ENCODE results near the gene UQCRC2. TPM values are rescaled to one million over a fixed set of nuclear protein-coding genes. Genes with fewer than 3 reads are reported as not detected.
"Not testable (repeated sequence)": the region's sequence is repeated elsewhere in the genome, so short reads cannot be mapped to it uniquely, and the experiment has no call there.

Gene UQCRC2
- total RNA-seq, 2 experiments from 2014 or later, result 260 to 273 TPM

- CTCF ChIA-PET, result interaction anchor here (0.6 to 4.6 kb wide), 2 partner anchors 11 to 64 kb away, joined by 3 to 34 read pairs; no protein-coding TSS in a partner anchor
- Mint-ChIP-seq H3K27ac (no peak overlapping the region), H3K36me3 (no peaks in the 10 kb centered on the region), H3K9me3 (no peaks in the 10 kb centered on the region), H3K4me3 (no peak overlapping the region), H3K27me3 (no peaks in the 10 kb centered on the region), H3K4me1 (ENCODE audit: low read depth) (peaks cover 70% of the 10 kb centered on the region)
- POLR2A ChIA-PET, result no interaction called here
- intact Hi-C loops (cut with micrococcal nuclease), result no loop called here
- no peak for DNase-seq
These were observed 61.2 kb downstream of the UQCRC2 start for GRCh38 chr16:22014271-22014873.

- Mint-ChIP-seq H3K4me1 (ENCODE audit: low read depth) (peaks cover 58% of the 10 kb centered on the region), H3K27me3 (no peaks in the 10 kb centered on the region), H3K36me3 (no peaks in the 10 kb centered on the region), H3K27ac (no peak overlapping the region), H3K4me3 (no peak overlapping the region), H3K9me3 (no peaks in the 10 kb centered on the region)
- ChIA-PET POLR2A (interaction anchor here (1.5 to 1.6 kb wide), 2 partner anchors 8 to 9 kb away, joined by 3 to 4 read pairs; partner anchors contain the start of gene MOSMO), CTCF (interaction anchor here (1.0 to 4.6 kb wide), 5 partner anchors 8 to 172 kb away, joined by 4 to 34 read pairs (median 6); no protein-coding TSS in a partner anchor)
- intact Hi-C loops (cut with micrococcal nuclease), result no loop called here
- DNase-seq, result no peak
These were observed 63.8 kb downstream of the UQCRC2 start for GRCh38 chr16:22016927-22017326.

- DNase-seq, result no peak
- Mint-ChIP-seq H3K27me3 (no peaks in the 10 kb centered on the region), H3K4me1 (ENCODE audit: low read depth) (peaks cover 42% of the 10 kb centered on the region), H3K9me3 (no peaks in the 10 kb centered on the region), H3K27ac (no peak overlapping the region), H3K36me3 (no peaks in the 10 kb centered on the region), H3K4me3 (no peak overlapping the region)
- intact Hi-C loops (cut with micrococcal nuclease), result no loop called here
- ChIA-PET CTCF (no interaction called here), POLR2A (no interaction called here)
These were observed 65.4 kb downstream of the UQCRC2 start for GRCh38 chr16:22018559-22018958.

GRCh38 chr16:22022151-22022550, 69.0 kb downstream of the UQCRC2 start:
- Mint-ChIP-seq H3K9me3 (no peaks in the 10 kb centered on the region), H3K4me1 (ENCODE audit: low read depth) (peaks cover 27% of the 10 kb centered on the region), H3K27ac (no peak overlapping the region), H3K36me3 (peaks cover 2% of the 10 kb centered on the region), H3K4me3 (no peak overlapping the region), H3K27me3 (no peaks in the 10 kb centered on the region)
- no peak for DNase-seq
- CTCF ChIA-PET, result interaction anchor here (1.0 to 1.3 kb wide), 2 partner anchors 56 to 166 kb away, joined by 3 to 5 read pairs; no protein-coding TSS in a partner anchor
- intact Hi-C loops (cut with micrococcal nuclease), result no loop called here
- POLR2A ChIA-PET, result no interaction called here

- Mint-ChIP-seq H3K27ac (no peak overlapping the region), H3K4me1 (ENCODE audit: low read depth) (peaks cover 27% of the 10 kb centered on the region), H3K27me3 (no peaks in the 10 kb centered on the region), H3K36me3 (peaks cover 2% of the 10 kb centered on the region), H3K9me3 (no peaks in the 10 kb centered on the region), H3K4me3 (no peak overlapping the region)
- CTCF ChIA-PET, result no interaction called here
- POLR2A ChIA-PET, result no interaction called here
- no peak for DNase-seq
- intact Hi-C loops (cut with micrococcal nuclease), result no loop called here
These were observed 70.3 kb downstream of the UQCRC2 start for GRCh38 chr16:22023505-22023904.

GRCh38 chr16:22024785-22025184, 71.6 kb downstream of the UQCRC2 start:
- CTCF ChIA-PET, result interaction anchor here (0.6 to 1.4 kb wide), 4 partner anchors 10 to 346 kb away, joined by 3 to 6 read pairs (median 4); no protein-coding TSS in a partner anchor
- POLR2A ChIA-PET; H3K36me3 Mint-ChIP-seq; H3K27ac Mint-ChIP-seq; DNase-seq; H3K4me3 Mint-ChIP-seq; H3K27me3 Mint-ChIP-seq; intact Hi-C loops (cut with micrococcal nuclease); H3K9me3 Mint-ChIP-seq: not testable (repeated sequence)
- peaks cover 24% of the 10 kb centered on the region for H3K4me1 Mint-ChIP-seq (ENCODE audit: low read depth)

GRCh38 chr16:22027633-22028032, 74.5 kb downstream of the UQCRC2 start:
- ChIA-PET POLR2A (no interaction called here), CTCF (interaction anchor here (2.6 kb wide), 1 partner anchor 50 kb away, joined by 14 read pairs; no protein-coding TSS in a partner anchor)
- DNase-seq, result no peak
- H3K27me3 Mint-ChIP-seq, result no peaks in the 10 kb centered on the region
- H3K9me3 Mint-ChIP-seq, result no peaks in the 10 kb centered on the region
- H3K36me3 Mint-ChIP-seq, result peaks cover 9% of the 10 kb centered on the region
- no peak overlapping the region for H3K4me3 Mint-ChIP-seq
- H3K4me1 Mint-ChIP-seq (ENCODE audit: low read depth), result peaks cover 30% of the 10 kb centered on the region
- intact Hi-C loops (cut with micrococcal nuclease), result no loop called here
- no peak overlapping the region for H3K27ac Mint-ChIP-seq

- no peaks in the 10 kb centered on the region for H3K27me3 Mint-ChIP-seq
- DNase-seq, result no peak
- H3K4me3 Mint-ChIP-seq, result no peak overlapping the region
- intact Hi-C loops (cut with micrococcal nuclease), result no loop called here
- peaks cover 10% of the 10 kb centered on the region for H3K36me3 Mint-ChIP-seq
- ChIA-PET POLR2A (no interaction called here), CTCF (interaction anchor here (0.9 to 1.2 kb wide), 2 partner anchors 48 to 70 kb away, joined by 3 to 8 read pairs; no protein-coding TSS in a partner anchor)
- H3K27ac Mint-ChIP-seq, result no peak overlapping the region
- peaks cover 38% of the 10 kb centered on the region for H3K4me1 Mint-ChIP-seq (ENCODE audit: low read depth)
- no peaks in the 10 kb centered on the region for H3K9me3 Mint-ChIP-seq
These were observed 76.5 kb downstream of the UQCRC2 start for GRCh38 chr16:22029632-22030031.

GRCh38 chr16:22030087-22030812, 77.1 kb downstream of the UQCRC2 start:
- Mint-ChIP-seq H3K27ac (no peak overlapping the region), H3K27me3 (no peaks in the 10 kb centered on the region), H3K36me3 (peaks cover 10% of the 10 kb centered on the region), H3K4me1 (ENCODE audit: low read depth) (peaks cover 43% of the 10 kb centered on the region), H3K9me3 (no peaks in the 10 kb centered on the region), H3K4me3 (no peak overlapping the region)
- DNase-seq, result no peak
- intact Hi-C loops (cut with micrococcal nuclease), result no loop called here
- CTCF ChIA-PET, result no interaction called here
- POLR2A ChIA-PET, result no interaction called here

- DNase-seq, result no peak
- Mint-ChIP-seq H3K27me3 (no peaks in the 10 kb centered on the region), H3K36me3 (peaks cover 10% of the 10 kb centered on the region), H3K9me3 (no peaks in the 10 kb centered on the region), H3K4me1 (ENCODE audit: low read depth) (peaks cover 41% of the 10 kb centered on the region), H3K27ac (no peak overlapping the region), H3K4me3 (no peak overlapping the region)
- intact Hi-C loops (cut with micrococcal nuclease), result no loop called here
- ChIA-PET POLR2A (no interaction called here), CTCF (no interaction called here)
These were observed 78.4 kb downstream of the UQCRC2 start for GRCh38 chr16:22031483-22032083.

Measured in activated CD4-positive, alpha-beta memory T cell treated with anti-CD3 and anti-CD28 coated beads for 36 hours (primary cell).